Measurements from ENCODE around the gene INHA.
A peak's percentile ranks its signal among the peaks of the same experiment; 100 is the strongest.

The INHA gene

GRCh38 chr2:219533930-219534661, 38.0 kb upstream of the INHA start:
- Histone ChIP-seq H3K4me1 (ENCODE audit: control insufficient read depth, insufficient read depth, low read length) (no peaks in the 10 kb centered on the region), H3K36me3 (ENCODE audit: insufficient read depth, low read length) (no peaks in the 10 kb centered on the region), H3K4me2 (ENCODE audit: low read length) (no peak overlapping the region), H3K27me3 (ENCODE audit: control insufficient read depth, insufficient read depth, low read length) (peaks cover 11% of the 10 kb centered on the region), H3K9me3 (replicated peaks; ENCODE audit: low read length) (no peaks in the 10 kb centered on the region), H3K9ac (ENCODE audit: low read depth, low read length) (no peak overlapping the region), H3K4me3 (ENCODE audit: low read length) (no peak overlapping the region)

GRCh38 chr2:219536425-219536824, 35.7 kb upstream of the INHA start:
- H3K36me3 ChIP-seq (ENCODE audit: insufficient read depth, low read length), result peaks cover 23% of the 10 kb centered on the region
- H3K4me3 ChIP-seq (ENCODE audit: low read length), result no peak overlapping the region
- H3K9me3 ChIP-seq (replicated peaks; ENCODE audit: low read length), result no peaks in the 10 kb centered on the region
- no peak overlapping the region for H3K4me2 ChIP-seq (ENCODE audit: low read length)
- no peak overlapping the region for H3K9ac ChIP-seq (ENCODE audit: low read depth, low read length)
- peaks cover 2% of the 10 kb centered on the region for H3K4me1 ChIP-seq (ENCODE audit: control insufficient read depth, insufficient read depth, low read length)
- peaks cover 3% of the 10 kb centered on the region for H3K27me3 ChIP-seq (ENCODE audit: control insufficient read depth, insufficient read depth, low read length)

GRCh38 chr2:219536967-219537366, 35.1 kb upstream of the INHA start:
- H3K9me3 ChIP-seq (replicated peaks; ENCODE audit: low read length), result no peaks in the 10 kb centered on the region
- H3K9ac ChIP-seq (ENCODE audit: low read depth, low read length), result no peak overlapping the region
- peaks cover 7% of the 10 kb centered on the region for H3K4me1 ChIP-seq (ENCODE audit: control insufficient read depth, insufficient read depth, low read length)
- no peak overlapping the region for H3K4me2 ChIP-seq (ENCODE audit: low read length)
- no peak overlapping the region for H3K4me3 ChIP-seq (ENCODE audit: low read length)
- no peaks in the 10 kb centered on the region for H3K27me3 ChIP-seq (ENCODE audit: control insufficient read depth, insufficient read depth, low read length)
- peaks cover 26% of the 10 kb centered on the region for H3K36me3 ChIP-seq (ENCODE audit: insufficient read depth, low read length)

- Histone ChIP-seq H3K4me3 (ENCODE audit: low read length) (no peak overlapping the region), H3K36me3 (ENCODE audit: insufficient read depth, low read length) (peaks cover 26% of the 10 kb centered on the region), H3K9ac (ENCODE audit: low read depth, low read length) (no peak overlapping the region), H3K27me3 (ENCODE audit: control insufficient read depth, insufficient read depth, low read length) (no peaks in the 10 kb centered on the region), H3K4me1 (ENCODE audit: control insufficient read depth, insufficient read depth, low read length) (peaks cover 14% of the 10 kb centered on the region), H3K4me2 (ENCODE audit: low read length) (no peak overlapping the region), H3K9me3 (replicated peaks; ENCODE audit: low read length) (no peaks in the 10 kb centered on the region)
Measured at GRCh38 chr2:219537657-219538488, 34.2 kb upstream of the INHA start.

GRCh38 chr2:219538504-219538951, 33.6 kb upstream of the INHA start:
- peaks cover 14% of the 10 kb centered on the region for H3K4me1 ChIP-seq (ENCODE audit: control insufficient read depth, insufficient read depth, low read length)
- H3K4me3 ChIP-seq (ENCODE audit: low read length), result no peak overlapping the region
- H3K36me3 ChIP-seq (ENCODE audit: insufficient read depth, low read length), result peaks cover 26% of the 10 kb centered on the region
- H3K9ac ChIP-seq (ENCODE audit: low read depth, low read length), result no peak overlapping the region
- H3K4me2 ChIP-seq (ENCODE audit: low read length), result no peak overlapping the region
- H3K27me3 ChIP-seq (ENCODE audit: control insufficient read depth, insufficient read depth, low read length), result no peaks in the 10 kb centered on the region
- no peaks in the 10 kb centered on the region for H3K9me3 ChIP-seq (replicated peaks; ENCODE audit: low read length)

- no peak overlapping the region for H3K9ac ChIP-seq (ENCODE audit: low read depth, low read length)
Measured at GRCh38 chr2:219538956-219539788, 32.9 kb upstream of the INHA start.

GRCh38 chr2:219539926-219540678, 32.0 kb upstream of the INHA start:
- Histone ChIP-seq H3K9me3 (replicated peaks; ENCODE audit: low read length) (no peaks in the 10 kb centered on the region), H3K4me1 (ENCODE audit: control insufficient read depth, insufficient read depth, low read length) (peaks cover 17% of the 10 kb centered on the region), H3K4me2 (ENCODE audit: low read length) (no peak overlapping the region), H3K9ac (ENCODE audit: low read depth, low read length) (no peak overlapping the region), H3K36me3 (ENCODE audit: insufficient read depth, low read length) (peaks cover 26% of the 10 kb centered on the region), H3K4me3 (ENCODE audit: low read length) (no peak overlapping the region), H3K27me3 (ENCODE audit: control insufficient read depth, insufficient read depth, low read length) (no peaks in the 10 kb centered on the region)

More at GRCh38 chr2:219538956-219539788, 32.9 kb upstream of the INHA start:
- Histone ChIP-seq H3K4me2 (ENCODE audit: low read length) (no peak overlapping the region), H3K4me1 (ENCODE audit: control insufficient read depth, insufficient read depth, low read length) (peaks cover 17% of the 10 kb centered on the region), H3K9me3 (replicated peaks; ENCODE audit: low read length) (no peaks in the 10 kb centered on the region), H3K36me3 (ENCODE audit: insufficient read depth, low read length) (peaks cover 26% of the 10 kb centered on the region), H3K27me3 (ENCODE audit: control insufficient read depth, insufficient read depth, low read length) (no peaks in the 10 kb centered on the region), H3K4me3 (ENCODE audit: low read length) (no peak overlapping the region)

GRCh38 chr2:219540784-219541504, 31.2 kb upstream of the INHA start:
- Histone ChIP-seq H3K4me3 (ENCODE audit: low read length) (no peak overlapping the region), H3K9me3 (replicated peaks; ENCODE audit: low read length) (no peaks in the 10 kb centered on the region), H3K4me1 (ENCODE audit: control insufficient read depth, insufficient read depth, low read length) (peaks cover 17% of the 10 kb centered on the region), H3K9ac (ENCODE audit: low read depth, low read length) (no peak overlapping the region), H3K27me3 (ENCODE audit: control insufficient read depth, insufficient read depth, low read length) (no peaks in the 10 kb centered on the region), H3K36me3 (ENCODE audit: insufficient read depth, low read length) (peaks cover 26% of the 10 kb centered on the region), H3K4me2 (ENCODE audit: low read length) (peak overlapping the region; percentile 97)

GRCh38 chr2:219541611-219542180, 30.4 kb upstream of the INHA start:
- H3K9ac ChIP-seq (ENCODE audit: low read depth, low read length), result peak overlapping the region; percentile 95
- H3K4me1 ChIP-seq (ENCODE audit: control insufficient read depth, insufficient read depth, low read length), result peaks cover 17% of the 10 kb centered on the region
- no peaks in the 10 kb centered on the region for H3K9me3 ChIP-seq (replicated peaks; ENCODE audit: low read length)
- peak overlapping the region; percentile 95 for H3K4me3 ChIP-seq (ENCODE audit: low read length)
- peak overlapping the region; percentile 97 for H3K4me2 ChIP-seq (ENCODE audit: low read length)
- peaks cover 26% of the 10 kb centered on the region for H3K36me3 ChIP-seq (ENCODE audit: insufficient read depth, low read length)
- no peaks in the 10 kb centered on the region for H3K27me3 ChIP-seq (ENCODE audit: control insufficient read depth, insufficient read depth, low read length)

GRCh38 chr2:219542931-219543595, 29.0 kb upstream of the INHA start:
- Histone ChIP-seq H3K27me3 (ENCODE audit: control insufficient read depth, insufficient read depth, low read length) (no peaks in the 10 kb centered on the region), H3K4me2 (ENCODE audit: low read length) (peak overlapping the region; percentile 97)

More at GRCh38 chr2:219542931-219543595, 29.0 kb upstream of the INHA start:
- peaks cover 17% of the 10 kb centered on the region for H3K4me1 ChIP-seq (ENCODE audit: control insufficient read depth, insufficient read depth, low read length)
- peak overlapping the region; percentile 95 for H3K4me3 ChIP-seq (ENCODE audit: low read length)
- peaks cover 26% of the 10 kb centered on the region for H3K36me3 ChIP-seq (ENCODE audit: insufficient read depth, low read length)
- H3K9me3 ChIP-seq (replicated peaks; ENCODE audit: low read length), result no peaks in the 10 kb centered on the region
- H3K9ac ChIP-seq (ENCODE audit: low read depth, low read length), result peak overlapping the region; percentile 95

Data from skeletal muscle satellite cell (primary cell).